Gastrocnemius medialis (tissue), 4 donors: ENCODE results near the gene NEK11. TPM values are rescaled to one million over a fixed set of nuclear protein-coding genes. Genes with fewer than 3 reads are reported as not detected.

Experiments
- ATAC-seq, 2 donors: fragments of 150-250 bp; one replicate each; pipeline ENCODE4 v1.9.1; 2016
- DNase-seq, 2 donors: peaks; one replicate each; pipeline ENCODE4 v3.0.0-alpha.2; 2019
- H3K27ac ChIP-seq, 4 donors: fragments of 200-600 bp; sonication (generic); 1 replicate in 1 of 4; 2 replicates in 3 of 4; pipeline ENCODE4 v1.5.1; 2016 to 2018; ENCODE audit warnings: mild to moderate bottlenecking in 2 of 4, moderate library complexity in 1 of 4
- H3K27me3 ChIP-seq, 3 donors: fragments of 200-600 bp; sonication (generic) in 2 of 3; 1 replicate in 1 of 3; 2 replicates in 2 of 3; pipeline versions ENCODE4 v1.5.1 to v1.6.0; 2016 to 2019; ENCODE audit warnings: mild to moderate bottlenecking in 1 of 3, moderate library complexity in 1 of 3
- H3K36me3 ChIP-seq, 2 donors: fragments of 200-600 bp; sonication (generic) in 1 of 2; one replicate each; pipeline ENCODE4 v1.5.1; 2017 to 2018
- H3K4me1 ChIP-seq, 2 donors: fragments of 200-600 bp; sonication (generic) in 1 of 2; one replicate each; pipeline ENCODE4 v1.5.1; 2016 to 2017; ENCODE audit warnings: mild to moderate bottlenecking in 2 of 2
- H3K4me3 ChIP-seq, 4 donors: fragments of 200-600 bp; sonication (generic) in 3 of 4; 1 replicate in 1 of 4; 2 replicates in 3 of 4; pipeline ENCODE4 v1.5.1; 2016 to 2019; ENCODE audit warnings: mild to moderate bottlenecking in 2 of 4
- H3K9me3 ChIP-seq, 3 donors: fragments of 200-600 bp; sonication (generic) in 2 of 3; 1 replicate in 1 of 3; 2 replicates in 2 of 3; pipeline ENCODE4 v1.5.1; 2016 to 2019
- CTCF ChIP-seq, 5 experiments: fragments of 450-650 bp in 3 of 5; fragments of 200-600 bp in 2 of 5; sonication (generic) in 2 of 5; IDR thresholded peaks in 4 of 5; conservative IDR thresholded peaks in 1 of 5; 1 replicate in 4 of 5; 2 replicates in 1 of 5; pipeline ENCODE4 v1.5.1; 2016 to 2019; ENCODE audit warnings: antibody characterized with exemption in 5 of 5, mild to moderate bottlenecking in 3 of 5, moderate library complexity in 3 of 5
- POLR2A ChIP-seq, 2 donors: fragments of 450-650 bp; IDR thresholded peaks; one replicate each; pipeline ENCODE4 v1.6.1; 2017; ENCODE audit warnings: antibody characterized with exemption in 2 of 2, mild to moderate bottlenecking in 2 of 2, moderate library complexity in 2 of 2
- in situ Hi-C, 4 donors: fragments of 200-750 bp; cut with MboI; loops; one replicate each; pipeline versions ENCODE4 v1.15.0 to v1.8.0; 2017; ENCODE audit warnings: low sequenced_read_pairs in 4 of 4
- intact Hi-C: fragments of 100-400 bp; cut with DNase I; formaldehyde crosslinking; loops from one replicate; pipeline ENCODE4 v1.15.1; 2023; ENCODE audit warnings: low total_unique reads
- total RNA-seq, 4 donors: library from RNA; depleted of rRNA; stranded (reverse); fragments of >200 nt; gene quantifications; one replicate each; pipeline versions ENCODE4 v1.1.0 to v1.2.3, GENCODE V29; 2016

NEK11 gene
- total RNA-seq, 4 donors from 2014 or later: 2.1 to 5.2 (median 2.5) TPM

GRCh38 chr3:131192701-131193100 lies 166.0 kb downstream of the NEK11 start:
- TF ChIP-seq CTCF (IDR thresholded peaks at IDR 0.05 in 4 of 5, conservative IDR thresholded peaks at IDR 0.05 in 1 of 5): no peak
- no peak for TF ChIP-seq POLR2A (IDR thresholded peaks at IDR 0.05)
- H3K27ac ChIP-seq: no peak overlapping the region
- intact Hi-C loops (no loop called here), in situ Hi-C loops (no loop called here)
- no peak for DNase-seq
- H3K36me3 ChIP-seq: no peaks in the 10 kb centered on the region
- H3K4me1 ChIP-seq: no peaks in the 10 kb centered on the region
- no peak for ATAC-seq
- no peak overlapping the region for H3K4me3 ChIP-seq
- H3K9me3 ChIP-seq: no peaks in the 10 kb centered on the region
- H3K27me3 ChIP-seq: no peaks in the 10 kb centered on the region

GRCh38 chr3:131193641-131194238 lies 167.1 kb downstream of the NEK11 start:
- no peaks in the 10 kb centered on the region for H3K27me3 ChIP-seq
- no peaks in the 10 kb centered on the region for H3K9me3 ChIP-seq
- ATAC-seq: no peak
- in situ Hi-C loops: no loop called here
- no peaks in the 10 kb centered on the region for H3K4me1 ChIP-seq
- DNase-seq: no peak
- no peak overlapping the region for H3K27ac ChIP-seq
- intact Hi-C loops: no loop called here
- TF ChIP-seq POLR2A (IDR thresholded peaks at IDR 0.05) (no peak), CTCF (IDR thresholded peaks at IDR 0.05 in 4 of 5, conservative IDR thresholded peaks at IDR 0.05 in 1 of 5) (no peak)
- H3K4me3 ChIP-seq: no peak overlapping the region
- no peaks in the 10 kb centered on the region for H3K36me3 ChIP-seq

GRCh38 chr3:131194816-131195215 lies 168.1 kb downstream of the NEK11 start:
- no peak for TF ChIP-seq CTCF (IDR thresholded peaks at IDR 0.05 in 4 of 5, conservative IDR thresholded peaks at IDR 0.05 in 1 of 5)
- no peak overlapping the region for H3K27ac ChIP-seq
- DNase-seq: no peak
- H3K4me1 ChIP-seq: no peaks in the 10 kb centered on the region
- H3K36me3 ChIP-seq: no peaks in the 10 kb centered on the region
- no peaks in the 10 kb centered on the region for H3K27me3 ChIP-seq
- intact Hi-C loops (no loop called here), in situ Hi-C loops (no loop called here)
- H3K9me3 ChIP-seq: no peaks in the 10 kb centered on the region
- H3K4me3 ChIP-seq: no peak overlapping the region
- ATAC-seq: no peak

- in situ Hi-C loops (no loop called here), intact Hi-C loops (no loop called here)
- DNase-seq (no peak), ATAC-seq (no peak)
- no peaks in the 10 kb centered on the region for H3K27me3 ChIP-seq
- H3K4me3 ChIP-seq: no peak overlapping the region
- H3K27ac ChIP-seq: no peak overlapping the region
- no peaks in the 10 kb centered on the region for H3K4me1 ChIP-seq
- H3K36me3 ChIP-seq: no peaks in the 10 kb centered on the region
- no peaks in the 10 kb centered on the region for H3K9me3 ChIP-seq
- TF ChIP-seq CTCF (IDR thresholded peaks at IDR 0.05 in 4 of 5, conservative IDR thresholded peaks at IDR 0.05 in 1 of 5) (no peak), POLR2A (IDR thresholded peaks at IDR 0.05) (no peak)
Measured at GRCh38 chr3:131200636-131201199, 174.0 kb downstream of the NEK11 start.

GRCh38 chr3:131216330-131216729 lies 189.7 kb downstream of the NEK11 start:
- intact Hi-C loops: no loop called here
- in situ Hi-C loops: no loop called here
- no peak for DNase-seq
- no peaks in the 10 kb centered on the region for H3K4me1 ChIP-seq
- H3K27ac ChIP-seq: no peak overlapping the region
- no peak overlapping the region for H3K4me3 ChIP-seq
- H3K36me3 ChIP-seq: no peaks in the 10 kb centered on the region
- no peak for TF ChIP-seq CTCF (IDR thresholded peaks at IDR 0.05 in 4 of 5, conservative IDR thresholded peaks at IDR 0.05 in 1 of 5)
- TF ChIP-seq POLR2A (IDR thresholded peaks at IDR 0.05): no peak
- H3K27me3 ChIP-seq: no peaks in the 10 kb centered on the region
- no peak for ATAC-seq
- no peaks in the 10 kb centered on the region for H3K9me3 ChIP-seq
